HG03095 (cell line): ENCODE results near the gene ZDHHC3.

ENCODE experiments used
- ATAC-seq: cut with Tn5 transposase; IDR thresholded peaks from one replicate; pipeline ENCODE4 v1.9.1; 2021; ENCODE audit warnings: moderate library complexity; ENCODE audit not compliant: unreplicated experiment

ZDHHC3 gene

DNA sequence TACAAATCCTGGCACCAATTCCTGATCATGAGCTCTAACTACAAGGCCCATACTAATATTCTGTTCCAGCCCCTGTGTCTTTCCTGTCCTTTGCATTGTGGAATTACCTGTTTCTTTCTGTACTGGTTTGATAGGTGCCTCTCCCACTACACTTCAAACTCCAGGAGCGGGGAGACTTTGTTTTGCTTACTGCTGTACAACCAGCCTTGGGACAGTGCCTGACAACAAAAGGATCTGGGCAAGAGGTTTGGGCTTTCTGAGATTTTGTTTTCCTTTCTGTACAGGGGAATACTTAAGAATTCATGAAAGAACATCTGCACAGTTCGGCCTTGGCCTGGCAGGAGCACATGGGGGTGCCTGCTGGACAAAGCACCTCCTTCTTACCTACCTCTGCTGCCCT is 45.1 kb downstream of the ZDHHC3 start:
- no peak for ATAC-seq

DNA sequence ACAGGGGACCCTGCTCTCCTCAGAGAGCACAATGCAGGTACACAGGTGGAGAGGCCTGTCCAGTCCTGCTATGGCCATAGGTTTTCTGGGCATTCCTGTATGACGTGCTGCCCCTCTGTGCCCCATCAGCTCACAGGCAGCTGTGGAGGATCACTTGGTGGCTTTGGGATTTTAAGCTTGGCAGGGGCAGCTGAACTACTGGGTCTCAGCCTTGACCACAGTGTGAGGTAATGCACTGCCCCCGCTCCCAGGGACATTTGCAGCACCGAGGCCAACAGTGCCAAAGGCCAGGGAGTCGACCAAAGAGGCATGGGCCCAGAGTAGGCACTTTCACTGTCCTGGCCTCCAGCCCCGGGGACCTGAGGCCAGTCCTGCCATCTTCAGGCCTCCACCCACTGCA is 46.2 kb downstream of the ZDHHC3 start:
- no peak for ATAC-seq

DNA sequence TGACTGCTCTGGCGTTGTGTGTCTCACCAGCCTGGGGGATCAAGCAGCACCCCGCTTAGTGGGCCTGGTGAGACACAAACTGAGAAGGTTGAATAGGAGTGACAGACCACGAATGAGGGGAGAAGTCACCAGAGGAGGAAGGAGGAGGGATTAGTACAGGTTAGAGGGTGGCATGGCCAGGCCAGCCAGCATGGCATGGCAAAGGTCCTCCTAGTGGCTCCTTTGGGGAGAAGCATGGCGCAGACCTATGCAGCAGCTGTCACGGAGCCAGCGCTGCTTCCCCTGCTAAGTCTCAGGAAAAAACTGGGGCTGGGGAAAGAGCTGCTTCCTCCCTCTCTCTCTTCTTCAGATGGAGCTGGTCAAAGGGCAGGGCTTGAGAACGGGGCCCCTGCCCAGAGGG is 48.6 kb downstream of the ZDHHC3 start:
- no peak for ATAC-seq

DNA sequence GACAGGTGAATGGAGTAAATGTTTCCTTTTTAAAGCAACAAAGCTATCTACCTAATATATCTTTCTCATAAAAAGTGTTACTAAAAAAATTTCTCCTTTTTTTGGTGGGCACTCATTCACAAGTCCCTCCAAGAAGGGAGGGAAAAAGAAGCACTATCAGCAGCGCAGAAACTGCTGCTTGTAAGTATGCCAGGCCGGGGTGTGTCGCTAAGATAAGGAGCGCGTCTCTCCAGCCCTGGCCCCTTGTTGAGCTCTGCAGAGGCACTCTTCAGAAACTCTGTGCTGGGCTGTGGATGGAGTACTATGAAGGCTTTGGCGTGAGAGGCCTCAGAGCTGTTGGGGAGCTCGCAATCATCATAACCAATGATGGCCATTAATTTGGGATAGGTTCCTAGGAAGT is 49.1 kb downstream of the ZDHHC3 start:
- no peak for ATAC-seq

DNA sequence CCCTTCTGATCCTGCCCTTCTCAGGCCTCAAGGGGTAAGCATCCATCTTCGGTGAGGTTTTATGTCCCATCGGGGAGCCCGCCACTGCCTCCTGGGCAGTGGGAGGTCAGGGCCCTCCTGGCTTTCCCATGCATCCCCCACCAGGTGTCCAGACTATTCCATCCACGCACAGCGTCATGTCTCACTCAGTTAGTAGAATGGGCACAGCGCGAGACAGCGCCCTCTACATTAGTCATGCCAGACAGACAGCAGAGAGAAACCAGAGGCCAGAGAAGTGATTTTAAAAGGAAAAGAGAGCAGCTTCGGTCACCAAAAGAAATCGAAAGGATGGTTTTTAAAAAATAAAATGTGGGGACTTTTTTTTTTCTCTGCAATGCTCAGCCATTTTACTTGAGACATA is 49.8 kb downstream of the ZDHHC3 start:
- no peak for ATAC-seq

DNA sequence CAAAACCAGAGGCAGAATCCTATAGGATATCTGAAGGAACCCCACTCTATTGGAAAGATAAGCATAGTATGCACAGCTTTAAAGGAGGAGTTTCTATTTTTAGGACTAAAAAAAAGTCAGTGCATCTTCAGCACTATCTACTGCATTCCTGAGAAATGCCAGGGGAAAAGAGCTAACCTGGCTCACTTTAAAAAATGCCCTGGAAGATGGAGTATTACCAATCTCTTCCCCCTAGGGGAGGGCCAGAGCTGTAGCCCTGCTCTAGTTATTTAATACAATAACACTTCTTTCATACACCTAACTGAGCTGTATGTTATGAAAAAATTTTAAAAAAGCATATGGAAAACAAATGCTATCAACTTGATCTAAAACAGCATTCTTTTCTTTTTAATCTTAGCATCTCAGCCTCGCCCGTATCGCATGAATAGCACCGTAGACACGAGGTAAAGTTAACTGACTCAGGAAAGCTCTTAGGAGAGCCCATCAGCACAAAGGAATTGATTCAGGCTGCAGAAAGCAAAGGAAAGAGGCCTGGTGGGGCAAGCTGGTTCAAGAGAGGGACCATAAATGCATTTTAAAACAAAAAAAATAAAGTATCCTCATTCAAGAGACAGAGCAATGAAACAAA is 51.4 kb downstream of the ZDHHC3 start:
- ATAC-seq, result no peak

DNA sequence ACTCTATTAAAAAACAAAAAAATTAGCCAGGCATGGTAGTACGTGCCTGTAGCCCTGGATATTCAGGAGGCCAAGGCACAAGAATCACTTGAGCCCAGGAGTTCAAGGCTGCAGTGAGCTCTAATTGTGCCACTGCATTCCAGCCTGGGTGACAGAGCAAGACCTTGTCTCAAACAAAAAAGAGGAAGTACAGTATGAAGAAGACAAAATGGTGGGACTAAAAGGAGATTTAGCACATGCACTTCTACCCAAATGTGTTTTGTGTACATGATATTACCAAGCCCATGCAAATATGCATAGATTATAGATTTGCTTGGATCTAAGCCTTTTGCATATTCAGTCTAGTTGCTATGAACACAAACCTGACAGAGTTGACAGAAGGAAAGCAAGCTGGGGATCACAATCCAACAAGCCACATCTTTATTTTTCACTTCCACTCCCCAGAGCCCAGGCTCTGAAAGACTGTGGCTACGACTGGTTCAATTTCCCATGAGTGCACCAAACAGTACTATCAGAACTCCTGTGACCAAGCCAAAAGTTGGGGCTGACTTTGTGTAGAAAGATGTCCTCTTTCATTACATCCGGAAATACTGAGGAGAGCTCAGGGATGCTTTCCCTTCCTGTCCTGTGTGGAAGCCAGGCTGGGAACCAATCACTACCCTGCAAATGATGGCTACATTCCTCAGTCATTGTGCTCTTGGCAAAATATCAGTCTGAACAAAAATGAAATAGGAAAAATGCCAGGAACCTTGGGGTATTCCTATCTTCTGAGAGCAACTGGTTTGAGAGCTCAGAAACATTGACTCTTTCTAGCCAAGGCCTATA is 52.1 kb downstream of the ZDHHC3 start:
- ATAC-seq, result no peak

DNA sequence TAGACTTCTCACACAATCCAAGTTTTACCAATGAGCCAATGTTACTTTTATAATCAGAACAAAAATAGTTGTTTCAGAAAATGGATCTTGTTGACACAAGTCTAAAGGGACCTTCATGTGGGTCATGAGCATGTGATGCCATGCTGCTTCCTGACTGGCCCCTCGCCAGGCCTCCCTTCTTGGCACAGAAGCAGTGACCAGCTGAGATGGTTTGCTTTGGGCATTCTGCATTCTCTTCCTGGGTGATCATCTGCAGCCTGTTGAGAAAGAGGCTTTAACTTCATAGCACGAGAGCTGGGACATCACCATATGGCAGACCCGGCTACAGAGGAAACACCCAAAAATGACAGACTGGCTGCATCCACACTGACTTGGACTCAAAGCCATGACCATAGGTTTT is 55.9 kb downstream of the ZDHHC3 start:
- no peak for ATAC-seq

DNA sequence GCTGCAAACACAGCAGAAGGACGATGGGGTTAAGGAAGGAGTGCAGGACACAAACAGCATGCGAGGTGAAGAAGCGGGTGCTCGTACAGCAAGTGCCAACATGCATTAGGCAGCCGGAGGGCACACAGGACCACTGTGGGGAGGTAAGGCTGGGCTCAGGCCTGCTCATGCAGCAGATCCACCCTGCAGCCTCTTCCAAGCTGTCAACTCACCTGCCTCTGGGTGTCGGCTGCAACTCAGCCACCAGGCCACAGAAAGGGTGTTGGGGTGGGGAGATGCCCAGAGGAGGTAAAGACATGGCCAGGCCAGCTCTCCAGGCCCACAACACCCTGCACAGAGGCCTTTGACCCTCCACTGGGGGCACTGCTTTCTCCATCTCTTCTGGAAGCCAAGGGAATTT is 57.4 kb downstream of the ZDHHC3 start:
- ATAC-seq, result no peak

DNA sequence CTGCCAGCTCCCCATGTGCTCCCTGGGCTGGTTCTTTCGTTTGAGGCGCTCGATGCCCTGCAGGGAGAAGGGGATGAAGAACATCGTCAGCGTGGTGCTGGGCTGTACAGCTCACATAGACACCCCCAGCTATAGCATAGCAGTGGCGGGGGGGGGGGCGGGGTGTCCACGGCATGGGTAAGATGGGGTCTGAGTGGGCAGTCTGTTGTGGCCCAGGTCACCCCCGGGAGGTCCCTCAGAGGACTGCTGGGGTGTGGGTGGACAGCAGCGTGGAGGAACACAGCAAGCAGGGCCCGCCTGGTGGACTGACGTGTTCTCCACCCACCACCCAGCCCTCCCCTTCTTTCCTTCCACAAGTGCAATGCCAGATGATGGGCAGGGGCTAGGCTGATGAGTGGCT is 57.9 kb downstream of the ZDHHC3 start:
- ATAC-seq, result no peak

DNA sequence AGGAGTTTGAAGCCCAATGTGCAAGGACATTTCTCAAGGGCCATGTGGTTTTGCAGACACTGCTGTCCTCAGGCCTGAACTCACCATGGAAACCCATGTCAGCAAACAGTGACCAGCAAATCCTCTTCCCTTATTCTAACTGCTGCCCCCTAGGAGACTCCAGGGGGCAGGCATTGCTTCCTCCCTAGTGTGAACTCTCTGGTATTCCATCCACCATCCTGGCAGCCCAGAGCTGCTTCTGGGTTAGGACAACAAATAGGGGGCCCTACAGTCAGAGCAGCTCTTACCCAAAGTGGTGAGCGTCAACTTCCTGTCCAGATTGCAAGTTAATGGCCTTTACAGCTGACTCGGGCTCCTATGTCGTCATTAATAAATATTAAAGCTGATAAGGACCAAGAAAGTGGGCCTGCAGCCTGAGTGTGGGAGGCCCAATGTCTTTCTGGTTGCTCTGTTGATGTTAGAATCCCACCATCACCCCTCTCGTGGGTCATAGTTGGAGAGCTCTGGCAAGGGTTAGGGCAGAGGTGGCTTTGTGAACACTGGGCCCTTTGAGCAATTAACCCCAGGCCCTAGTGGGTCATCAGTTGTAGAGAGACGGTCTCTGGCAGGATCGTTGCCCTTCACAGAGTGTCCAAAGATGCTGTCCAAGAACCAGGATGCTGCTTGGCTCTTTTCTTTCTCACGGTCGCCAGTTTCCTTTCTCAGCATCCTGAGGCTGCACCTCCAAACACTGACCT is 60.1 kb downstream of the ZDHHC3 start:
- no peak for ATAC-seq

DNA sequence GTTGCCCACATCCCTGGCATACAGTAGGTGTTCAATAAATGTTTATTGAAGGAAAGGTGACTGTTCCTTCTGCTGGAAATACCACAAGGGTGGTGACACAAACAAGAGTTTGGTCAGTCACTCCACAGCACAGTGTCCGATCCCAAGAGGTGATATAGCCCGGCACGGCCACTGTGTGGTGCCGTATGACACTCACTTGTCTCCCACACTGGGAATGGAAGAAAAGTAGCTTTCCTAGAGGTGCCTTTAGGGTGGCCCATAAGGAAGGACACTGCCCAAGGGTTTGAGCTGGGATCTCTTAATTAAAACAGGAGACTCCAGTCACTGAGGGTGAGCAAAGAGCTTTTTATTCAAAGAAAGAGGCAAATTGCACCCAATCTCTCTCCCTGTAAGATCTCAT is 61.0 kb downstream of the ZDHHC3 start:
- no peak for ATAC-seq

DNA sequence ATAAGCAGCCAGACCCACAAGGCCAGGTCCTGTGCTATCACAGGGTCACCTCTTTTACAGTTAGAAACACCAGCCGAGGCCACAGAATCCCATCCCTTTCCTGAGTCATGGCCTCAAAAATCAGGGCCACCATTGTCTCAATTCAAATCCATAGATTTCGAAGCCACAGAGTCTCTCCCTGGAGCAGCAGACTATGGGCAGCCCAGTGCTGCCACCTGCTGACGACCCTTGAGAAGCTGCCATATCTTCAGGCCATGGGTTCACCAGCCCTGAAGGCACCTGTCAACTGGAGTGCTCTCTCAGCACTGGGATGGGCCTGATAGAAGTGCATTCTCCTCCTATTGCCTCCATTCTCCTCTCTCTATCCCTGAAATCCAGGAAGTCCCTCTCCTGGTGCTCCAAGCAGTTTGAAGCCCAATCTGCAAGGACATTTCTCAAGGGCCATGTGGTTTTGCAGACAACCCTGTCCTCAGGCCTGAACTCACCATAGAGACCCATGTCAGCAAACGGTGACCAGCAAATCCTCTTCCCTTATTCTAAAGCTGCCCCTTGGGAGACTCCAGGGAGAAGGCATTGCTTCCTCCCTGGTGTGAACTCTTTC is 62.0 kb downstream of the ZDHHC3 start:
- ATAC-seq, result no peak

DNA sequence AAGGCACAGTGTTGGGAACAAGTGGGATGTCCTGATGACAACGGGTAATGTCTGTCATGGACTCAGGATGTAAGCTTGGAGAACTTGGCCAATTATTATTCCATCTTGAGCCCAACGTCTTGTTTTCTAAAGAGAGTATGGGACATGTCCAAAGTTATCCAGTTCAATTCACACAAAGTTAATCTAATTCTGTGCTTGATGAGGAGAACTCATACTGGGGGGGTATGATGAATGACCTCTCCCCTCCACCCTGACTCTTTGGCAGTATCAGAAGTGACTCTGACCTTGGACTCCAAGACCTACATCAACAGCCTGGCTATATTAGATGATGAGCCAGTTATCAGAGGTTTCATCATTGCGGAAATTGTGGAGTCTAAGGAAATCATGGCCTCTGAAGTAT is 65.3 kb downstream of the ZDHHC3 start:
- ATAC-seq, result no peak

DNA sequence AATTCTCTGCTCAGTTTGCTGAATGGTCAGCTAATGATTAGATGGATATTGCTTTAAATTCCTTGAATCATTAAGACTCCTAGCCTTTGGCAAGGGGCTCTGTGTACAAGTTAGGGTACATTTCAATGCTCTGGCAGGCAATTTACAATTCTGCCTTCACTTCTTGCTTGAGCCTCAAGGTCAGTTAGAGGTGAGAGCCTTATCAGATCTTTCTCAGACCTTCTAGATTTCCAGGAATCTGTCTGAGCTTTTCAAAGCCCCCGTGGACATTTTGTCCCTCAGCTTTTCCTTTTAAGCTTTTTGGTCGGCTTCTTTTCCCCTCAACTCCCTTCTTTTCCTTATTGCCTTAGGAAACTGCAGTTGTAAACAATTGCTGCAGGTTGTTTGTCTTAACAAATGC is 66.9 kb downstream of the ZDHHC3 start:
- ATAC-seq, result no peak

DNA sequence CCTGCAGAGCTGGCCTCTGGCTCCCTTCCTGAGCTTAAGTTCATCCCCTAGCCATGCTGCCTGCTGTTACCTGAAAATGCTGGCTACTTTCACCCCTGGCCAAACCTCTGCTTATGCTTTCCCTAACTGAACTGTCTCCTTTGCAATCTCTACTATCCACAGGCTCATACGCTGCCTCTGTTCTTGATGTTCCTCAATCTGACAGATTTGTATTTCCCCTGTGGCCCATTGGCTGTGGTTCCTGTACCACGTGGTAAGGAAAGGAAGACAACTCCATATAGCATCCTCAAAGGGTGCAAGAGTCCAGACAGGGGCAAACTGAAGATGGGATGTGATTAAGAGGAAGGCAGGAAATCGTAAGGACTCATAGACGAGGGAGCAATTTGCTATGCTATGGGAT is 68.4 kb downstream of the ZDHHC3 start:
- ATAC-seq, result no peak

DNA sequence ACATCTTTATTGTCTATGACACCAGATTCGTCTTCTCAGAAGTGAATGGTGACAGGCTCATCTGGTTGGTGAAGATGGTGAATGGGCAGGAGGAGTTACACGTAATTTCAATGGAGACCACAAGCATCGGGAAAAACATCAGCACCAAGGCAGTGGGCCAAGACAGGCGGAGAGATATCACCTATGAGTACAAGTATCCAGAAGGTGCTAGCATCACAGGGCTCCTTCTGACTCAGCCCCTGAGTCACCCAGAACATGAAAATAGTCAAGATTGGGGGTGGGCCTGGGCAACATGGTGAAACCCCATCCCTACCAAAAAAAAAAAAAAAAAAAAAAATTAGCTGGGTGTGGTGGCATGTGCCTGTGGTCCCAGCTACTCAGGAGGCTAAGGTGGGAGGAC is 69.0 kb downstream of the ZDHHC3 start:
- no peak for ATAC-seq

DNA sequence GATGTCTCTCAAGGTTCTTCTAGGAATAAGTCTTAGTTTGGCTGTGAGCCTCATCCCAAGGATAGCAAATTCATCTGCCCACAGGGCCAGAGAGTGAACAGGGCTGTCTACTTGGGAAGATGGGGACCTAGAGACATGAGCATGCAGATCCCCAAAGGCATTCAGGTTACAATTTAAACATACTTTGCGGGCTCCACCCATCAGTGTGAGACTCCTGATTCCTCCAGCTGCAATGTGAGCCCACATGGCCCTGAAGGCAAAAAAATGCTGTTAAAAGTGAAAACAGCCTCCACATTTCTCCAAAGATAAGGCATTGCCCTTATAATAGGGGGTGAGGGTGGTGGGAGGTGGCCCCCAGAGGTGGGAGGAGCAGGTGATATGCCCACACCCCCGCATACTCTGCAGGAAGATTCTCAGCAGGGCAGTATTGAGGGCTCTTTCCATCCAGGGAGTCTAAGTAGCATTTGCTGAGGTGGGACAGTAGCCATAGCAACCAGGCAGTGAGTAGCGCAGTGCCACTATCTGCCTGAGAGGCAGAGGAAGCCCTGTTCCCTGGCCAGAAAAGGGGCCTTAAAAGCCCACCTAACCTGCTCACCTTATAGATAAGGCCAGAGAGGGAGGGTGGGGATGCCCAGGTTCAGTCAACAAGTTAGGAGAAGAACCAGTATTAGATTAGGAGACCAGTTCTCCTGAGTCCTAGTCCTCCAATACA is 70.4 kb downstream of the ZDHHC3 start:
- ATAC-seq, result no peak

DNA sequence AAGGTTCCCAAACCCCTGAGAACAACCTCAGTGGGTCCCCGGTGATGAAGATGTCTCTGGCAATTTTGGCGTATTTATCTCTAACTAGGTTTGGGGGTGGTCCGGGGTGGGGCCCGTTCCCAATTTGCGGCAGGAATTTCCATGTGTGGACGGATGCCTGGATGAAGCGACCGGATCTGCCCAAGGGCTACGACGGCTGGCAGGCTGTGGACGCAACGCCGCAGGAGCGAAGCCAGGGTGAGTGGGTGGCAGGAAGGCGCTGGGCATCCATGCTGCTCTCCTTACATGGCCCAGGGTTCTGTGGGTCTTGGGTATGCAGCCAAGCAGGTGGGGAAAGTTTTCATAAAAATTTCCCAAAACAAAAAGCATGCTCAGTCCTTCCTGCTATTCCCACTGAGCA is 72.2 kb downstream of the ZDHHC3 start:
- ATAC-seq, result no peak

DNA sequence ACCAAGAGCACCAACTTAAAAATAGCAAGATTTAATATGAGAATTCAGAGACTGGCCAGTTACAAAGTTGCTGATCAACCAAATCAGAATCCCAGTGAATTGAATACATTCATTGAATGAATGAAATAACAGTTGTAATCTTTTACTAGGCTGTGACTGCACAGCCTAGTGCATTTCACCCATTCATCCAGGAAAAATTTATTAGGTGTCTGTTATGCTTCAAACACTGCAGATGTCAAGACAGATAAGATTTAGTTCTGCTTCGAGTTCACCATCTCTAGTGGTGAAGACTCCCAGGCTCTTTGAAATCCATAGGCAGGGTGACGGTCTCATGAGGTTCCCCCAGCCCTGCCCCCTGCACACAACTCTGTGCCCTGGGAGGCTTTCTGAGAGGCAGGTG is 72.7 kb downstream of the ZDHHC3 start:
- no peak for ATAC-seq

DNA sequence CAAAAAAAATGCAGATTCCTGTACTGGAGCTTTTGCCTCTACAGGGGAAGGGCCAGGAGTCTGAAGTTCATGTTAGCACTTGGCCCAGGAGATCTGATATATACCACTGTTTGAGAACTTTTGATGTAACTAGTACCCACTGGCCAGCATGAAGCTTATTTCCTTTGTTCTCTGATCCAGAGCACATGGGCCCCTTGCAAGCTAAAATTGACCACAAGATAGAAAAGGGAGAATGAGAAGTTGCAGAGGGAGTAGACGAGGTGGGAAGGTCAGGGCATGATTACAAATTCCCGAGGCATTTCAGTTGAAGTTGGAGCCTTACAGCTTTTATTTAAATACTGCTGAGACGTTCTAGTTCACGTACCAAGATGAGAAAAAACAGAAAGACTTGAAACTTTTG is 73.3 kb downstream of the ZDHHC3 start:
- ATAC-seq, result no peak
